K562 (cell line): Measurements from ENCODE around the gene CBX1. TPM values are rescaled to one million over a fixed set of nuclear protein-coding genes. Genes with fewer than 3 reads are reported as not detected.

Experiments
- ATAC-seq: fragments of 200-7000 bp; cut with Tn5 transposase; 3 replicates; pipeline ENCODE4 v1.9.1; 2020; ENCODE audit warnings: moderate library complexity
- BruUV-seq: library from RNA; stranded (reverse); fragments of 400-500 nt; replicated peaks from 2 replicates; lab custom pipeline; 2021; lab: Mats Ljungman, UMichigan
- CTCF ChIA-PET: fragments of 300-600 bp; formaldehyde crosslinking; extraction: SDS; loops from one replicate; lab custom pipeline; 2021; ENCODE audit warnings: low intra/inter-chr PET ratio; lab: Yijun Ruan, JAX
- POLR2A ChIA-PET: fragments of 300-600, 350-650 bp; sonication (Branson Sonifier 250); formaldehyde crosslinking; extraction: SDS; loops from one replicate; lab custom pipeline; 2021; ENCODE audit warnings: antibody characterized with exemption, inconsistent platforms; lab: Yijun Ruan, JAX
- DNase-seq, 4 experiments: peaks; one replicate each; pipeline versions ENCODE4 v3.0.0 to v3.0.0-alpha.2; 2011 to 2018; ENCODE audit warnings: low spot score in 3 of 4, mixed read lengths in 3 of 4; ENCODE audit errors: extremely low read depth in 1 of 4
- FAIRE-seq: peaks from 2 replicates; lab custom pipeline; 2011; peaks lifted over from hg19 to GRCh38; lab: Jason Lieb, UNC
- H2AFZ ChIP-seq: 2 replicates; pipeline ENCODE4 v1.6.0; 2011; ENCODE audit warnings: low read depth, low read length, control low read depth, inconsistent platforms
- H3K27ac ChIP-seq: fragments of 200-600 bp; 3 replicates; pipeline ENCODE4 v1.8.0; 2011; ENCODE audit warnings: low read depth, mild to moderate bottlenecking, control low read depth, inconsistent platforms, low read length, moderate library complexity, mixed read lengths; ENCODE audit errors: extremely low read depth
- H3K27me3 ChIP-seq, 2 experiments: fragments of 300-600 bp in 1 of 2; 2 replicates in 1 of 2; 3 replicates in 1 of 2; pipeline versions ENCODE4 v1.6.0 to v1.8.0; 2011; ENCODE audit warnings: inconsistent platforms in 2 of 2, low read length in 2 of 2, mild to moderate bottlenecking in 1 of 2, mixed read lengths in 1 of 2, moderate library complexity in 1 of 2; ENCODE audit not compliant: control insufficient read depth in 2 of 2, insufficient read depth in 2 of 2
- H3K36me3 ChIP-seq: fragments of 300-600 bp; 3 replicates; pipeline ENCODE4 v1.8.0; 2011; ENCODE audit warnings: mild to moderate bottlenecking, low read length, inconsistent platforms; ENCODE audit not compliant: control insufficient read depth, insufficient read depth
- H3K4me1 ChIP-seq, 2 experiments: fragments of 200-600 bp in 1 of 2; replicated peaks in 1 of 2; 2 replicates in 1 of 2; 3 replicates in 1 of 2; pipeline versions ENCODE4 v1.5.1 to v1.8.0; 2011; ENCODE audit warnings: inconsistent platforms in 2 of 2, low read length in 2 of 2, mild to moderate bottlenecking in 1 of 2, mixed read lengths in 1 of 2, moderate library complexity in 1 of 2; ENCODE audit not compliant: control insufficient read depth in 2 of 2, insufficient read depth in 2 of 2
- H3K4me2 ChIP-seq: 2 replicates; pipeline ENCODE4 v1.6.1; 2011; ENCODE audit warnings: low read length, control low read depth, inconsistent platforms, mixed read lengths; ENCODE audit not compliant: insufficient read depth
- H3K4me3 ChIP-seq: fragments of 200-600 bp; sonication (generic), shearing (Covaris generic); 2 replicates; pipeline ENCODE4 v1.5.1; 2016; ENCODE audit warnings: control low read depth, inconsistent platforms
- H3K79me2 ChIP-seq: fragments of 200-600 bp; 3 replicates; pipeline ENCODE4 v1.8.0; 2011; ENCODE audit warnings: low read length, inconsistent platforms; ENCODE audit not compliant: control insufficient read depth, insufficient read depth
- H3K9ac ChIP-seq, 2 experiments: 2 replicates each; pipeline versions ENCODE4 v1.6.0 to v1.6.1; 2011; ENCODE audit warnings: low read depth in 2 of 2, low read length in 2 of 2, control low read depth in 1 of 2, inconsistent platforms in 1 of 2, mild to moderate bottlenecking in 1 of 2, mixed read lengths in 1 of 2; ENCODE audit not compliant: insufficient read depth in 1 of 2
- H3K9me1 ChIP-seq: one replicate; pipeline ENCODE4 v1.6.0; 2011; ENCODE audit warnings: inconsistent platforms, mild to moderate bottlenecking, low read length, moderate library complexity; ENCODE audit not compliant: control insufficient read depth, insufficient read depth
- H3K9me3 ChIP-seq: replicated peaks from 2 replicates; pipeline ENCODE4 v1.5.1; 2011; ENCODE audit warnings: low read depth, low read length, inconsistent platforms; ENCODE audit not compliant: control insufficient read depth, insufficient read depth
- H4K20me1 ChIP-seq: replicated peaks from 2 replicates; pipeline ENCODE4 v1.6.1; 2011; ENCODE audit warnings: low read length, inconsistent platforms, mixed read lengths; ENCODE audit not compliant: control insufficient read depth, insufficient read depth
- ATF3 ChIP-seq, 2 experiments: fragments of 450-650 bp in 1 of 2; sonication (generic) in 1 of 2; formaldehyde crosslinking in 1 of 2; IDR thresholded peaks in 1 of 2; conservative IDR thresholded peaks in 1 of 2; 2 replicates each; pipeline versions ENCODE4 v1.6.1 to v1.8.1; 2016 to 2023; ENCODE audit warnings: mild to moderate bottlenecking in 2 of 2, moderate library complexity in 2 of 2, inconsistent platforms in 1 of 2, missing genetic modification reagents in 1 of 2
- ATF6 ChIP-seq: sonication (generic); formaldehyde crosslinking; IDR thresholded peaks from 2 replicates; pipeline ENCODE4 v1.4.0; 2020; ENCODE audit warnings: mild to moderate bottlenecking, missing genetic modification reagents
- BCOR ChIP-seq: fragments of 450-650 bp; IDR thresholded peaks from 2 replicates; pipeline ENCODE4 v1.6.1; 2016
- HDAC1 ChIP-seq, 2 experiments: fragments of 450-650 bp; IDR thresholded peaks; 2 replicates each; pipeline ENCODE4 v1.6.1; 2016 to 2017; ENCODE audit warnings: inconsistent platforms in 1 of 2, mild to moderate bottlenecking in 1 of 2, moderate library complexity in 1 of 2
- MLLT1 ChIP-seq, 2 experiments: fragments of 450-650 bp; IDR thresholded peaks; 2 replicates each; pipeline ENCODE4 v1.6.1; 2016
- MTA2 ChIP-seq: fragments of 450-650 bp; IDR thresholded peaks from 2 replicates; pipeline ENCODE4 v1.6.1; 2016; ENCODE audit warnings: low read depth
- PML ChIP-seq: IDR thresholded peaks from 2 replicates; pipeline ENCODE4 v1.6.1; 2012; ENCODE audit warnings: low read length, inconsistent platforms
- TAF7 ChIP-seq: fragments of 450-650 bp; IDR thresholded peaks from 2 replicates; pipeline ENCODE4 v1.6.1; 2016; ENCODE audit warnings: missing genetic modification characterization, missing compliant biosample characterization
- TARDBP ChIP-seq: fragments of 450-650 bp; IDR thresholded peaks from 2 replicates; pipeline ENCODE4 v1.6.1; 2016
- ZNF253 ChIP-seq: fragments of 250-450 bp; sonication (Bioruptor Pico); conservative IDR thresholded peaks from 2 replicates; pipeline ENCODE4 v1.6.1; 2021; ENCODE audit warnings: mild to moderate bottlenecking
- WGBS: fragments of 100-300 bp; shearing (Covaris generic); methylation state at CpG from one replicate; pipeline ENCODE4 v1.1.6; 2016; ENCODE audit warnings: low coverage, mixed read lengths; ENCODE audit not compliant: insufficient coverage; ENCODE audit errors: missing lambda C conversion rate; 5-methylcytosine and 5-hydroxymethylcytosine counted together
- in situ Hi-C: fragments of 300-500 bp; cut with MboI; formaldehyde crosslinking; loops from 4 replicates; pipeline ENCODE4 v1.15.0; 2018; ENCODE audit warnings: inconsistent platforms, mixed read lengths
- intact Hi-C: fragments of 100-400 bp; cut with micrococcal nuclease; formaldehyde crosslinking; loops from 2 replicates; pipeline ENCODE4 v1.14.2; 2022
- polyA plus RNA-seq, 8 experiments: library from polyadenylated mRNA; depleted of rRNA in 4 of 8; stranded (reverse) in 5 of 8; unstranded in 3 of 8; fragments of >200 nt; fragmentation: Nextera tagmentation in 2 of 8; fragmentation: Illumina TruSeq in 1 of 8; extraction: Ambion mirVana in 2 of 8; extraction: Trizol in 1 of 8; gene quantifications; 2 replicates each; pipeline versions ENCODE4 v1.2.1 to v1.2.3, GENCODE V29; 2011 to 2014; ENCODE audit warnings: inconsistent platforms in 1 of 8, missing spikeins in 1 of 8
- total RNA-seq, 7 experiments: library from RNA; depleted of rRNA in 6 of 7; stranded (reverse); fragments of >200 nt in 6 of 7; fragmentation: Illumina TruSeq in 2 of 7; extraction: Trizol in 2 of 7; gene quantifications; 2 replicates each; pipeline versions ENCODE4 v1.2.1 to v1.2.3, GENCODE V29; 2011 to 2021; ENCODE audit warnings: low replicate concordance in 1 of 7
- TF ChIP-seq, protein P1 (sequence below), 2 experiments: fragments of 450-650 bp; IDR thresholded peaks; 2 replicates each; pipeline ENCODE4 v1.6.1; 2018; ENCODE audit warnings: mild to moderate bottlenecking in 2 of 2, low read depth in 1 of 2; ENCODE audit not compliant: partially characterized antibody in 2 of 2

The CBX1 gene
- total and polyA plus RNA-seq, 9 of the 15 experiments (the other 6 are each of a cell fraction or from before 2014, with no cell fraction given): 10.6 to 95.7 (median 52.7) TPM

DNA sequence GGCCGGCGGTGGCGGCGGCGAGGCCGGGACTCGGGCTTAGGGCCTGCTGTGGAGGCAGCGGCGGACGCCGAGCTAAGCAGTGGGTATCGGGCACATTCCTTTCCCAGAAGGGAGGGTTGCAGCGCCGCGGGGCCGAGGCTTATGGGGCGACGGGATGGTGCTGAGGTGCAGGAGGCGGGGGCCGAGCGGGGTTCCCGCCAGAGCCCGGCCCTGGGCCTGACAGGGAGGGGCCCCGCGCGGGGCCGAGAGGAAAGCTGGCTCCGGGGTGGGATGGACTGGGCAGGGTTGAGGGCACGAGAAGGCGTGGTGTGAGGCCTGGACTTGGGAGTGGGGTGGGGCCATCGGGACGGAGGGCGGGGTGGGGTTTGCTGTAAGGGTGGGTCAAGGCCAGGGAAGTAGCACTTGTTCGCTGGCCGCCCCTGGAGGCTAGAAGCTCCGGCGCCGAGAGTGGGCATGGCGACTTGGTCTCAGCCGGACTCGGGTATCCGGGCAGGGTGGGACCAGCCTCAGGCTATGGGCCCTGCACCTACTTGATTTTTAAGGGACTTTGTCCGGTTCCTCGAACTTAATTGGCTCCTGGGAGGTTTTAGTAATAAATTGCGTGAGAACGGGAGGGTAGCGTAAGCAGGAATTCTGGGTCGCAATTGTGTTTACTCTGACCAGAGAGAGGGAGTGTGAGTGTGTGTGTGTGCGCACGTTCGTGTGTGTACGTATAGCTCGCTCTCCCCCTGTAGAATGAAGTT is 52.7 kb downstream of the CBX1 start:
- Histone ChIP-seq H3K36me3 (peaks cover 36% of the 10 kb centered on the region), H3K9me3 (no peaks in the 10 kb centered on the region), H3K4me1 (peaks cover 41 to 49% of the 10 kb centered on the region in 2 experiments), H3K4me2 (peak overlapping the region; percentile 96), H2AFZ (peak overlapping the region; percentile 89), H3K79me2 (peaks cover 75% of the 10 kb centered on the region), H3K27me3 (no peaks in the 10 kb centered on the region), H3K27ac (peak overlapping the region; percentile 97), H3K4me3 (peak overlapping the region; percentile 85), H3K9ac (peak overlapping the region; percentile 83 to 94), H3K9me1 (peaks cover 7% of the 10 kb centered on the region), H4K20me1 (peaks cover 27% of the 10 kb centered on the region)
- no TSS peak for BruUV-seq
- 2% methylated on average over 40 of the region's 53 CpGs for WGBS
- POLR2A ChIA-PET: interaction anchor here (0.6 to 9.0 kb wide), 24 partner anchors 9 to 1660 kb away, joined by 3 to 74 read pairs (median 4); partner anchors contain the start of gene CDK5RAP3
- FAIRE-seq (no peak), DNase-seq (peak; percentile 83 to 90 (median 86)), ATAC-seq (peak; percentile 81)
- in situ Hi-C loops (no loop called here), intact Hi-C loops (loop anchor here (2.0 kb wide), 1 partner anchor 24 kb away; no protein-coding TSS in a partner anchor)
- CTCF ChIA-PET: interaction anchor here (1.1 kb wide), 1 partner anchor 24 kb away, joined by 3 read pairs; no protein-coding TSS in a partner anchor
- TF ChIP-seq BCOR (no peak), ATF6 (CRISPR knock-in tag) (peak; percentile 15; the same call in 1 of the 2 replicates), HDAC1 (IDR thresholded peaks at IDR 0.05) (peak in 1 of 2 experiments; percentile 75; a peak in 2 of 4 replicates), ATF3 (IDR thresholded peaks at IDR 0.05) (no peak), ATF3 (CRISPR knock-in tag; conservative IDR thresholded peaks at IDR 0.05) (0 out of 2 replicates have a peak, but pooled peaks have one; percentile 53), PML (no peak; the same call in 1 of the 2 replicates), TARDBP (no peak), ZNF253 (no peak), TAF7 (tag) (peak; percentile 66), MTA2 (no peak), MLLT1 (IDR thresholded peaks at IDR 0.05) (0 out of 4 replicates have a peak, but pooled peaks of 1 of the 2 experiments have one; percentile 3)
- TF ChIP-seq, protein P1, sequence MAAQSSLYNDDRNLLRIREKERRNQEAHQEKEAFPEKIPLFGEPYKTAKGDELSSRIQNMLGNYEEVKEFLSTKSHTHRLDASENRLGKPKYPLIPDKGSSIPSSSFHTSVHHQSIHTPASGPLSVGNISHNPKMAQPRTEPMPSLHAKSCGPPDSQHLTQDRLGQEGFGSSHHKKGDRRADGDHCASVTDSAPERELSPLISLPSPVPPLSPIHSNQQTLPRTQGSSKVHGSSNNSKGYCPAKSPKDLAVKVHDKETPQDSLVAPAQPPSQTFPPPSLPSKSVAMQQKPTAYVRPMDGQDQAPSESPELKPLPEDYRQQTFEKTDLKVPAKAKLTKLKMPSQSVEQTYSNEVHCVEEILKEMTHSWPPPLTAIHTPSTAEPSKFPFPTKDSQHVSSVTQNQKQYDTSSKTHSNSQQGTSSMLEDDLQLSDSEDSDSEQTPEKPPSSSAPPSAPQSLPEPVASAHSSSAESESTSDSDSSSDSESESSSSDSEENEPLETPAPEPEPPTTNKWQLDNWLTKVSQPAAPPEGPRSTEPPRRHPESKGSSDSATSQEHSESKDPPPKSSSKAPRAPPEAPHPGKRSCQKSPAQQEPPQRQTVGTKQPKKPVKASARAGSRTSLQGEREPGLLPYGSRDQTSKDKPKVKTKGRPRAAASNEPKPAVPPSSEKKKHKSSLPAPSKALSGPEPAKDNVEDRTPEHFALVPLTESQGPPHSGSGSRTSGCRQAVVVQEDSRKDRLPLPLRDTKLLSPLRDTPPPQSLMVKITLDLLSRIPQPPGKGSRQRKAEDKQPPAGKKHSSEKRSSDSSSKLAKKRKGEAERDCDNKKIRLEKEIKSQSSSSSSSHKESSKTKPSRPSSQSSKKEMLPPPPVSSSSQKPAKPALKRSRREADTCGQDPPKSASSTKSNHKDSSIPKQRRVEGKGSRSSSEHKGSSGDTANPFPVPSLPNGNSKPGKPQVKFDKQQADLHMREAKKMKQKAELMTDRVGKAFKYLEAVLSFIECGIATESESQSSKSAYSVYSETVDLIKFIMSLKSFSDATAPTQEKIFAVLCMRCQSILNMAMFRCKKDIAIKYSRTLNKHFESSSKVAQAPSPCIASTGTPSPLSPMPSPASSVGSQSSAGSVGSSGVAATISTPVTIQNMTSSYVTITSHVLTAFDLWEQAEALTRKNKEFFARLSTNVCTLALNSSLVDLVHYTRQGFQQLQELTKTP (IDR thresholded peaks at IDR 0.05; ENCODE audit: low read depth in 1 of 2, partially characterized antibody in 2 of 2): peak in 1 of 2 experiments; percentile 20
